Body of pancreas (tissue), 4 donors: ENCODE data around the gene ATRN.
"Not testable (repeated sequence)": the region's sequence is repeated elsewhere in the genome, so short reads cannot be mapped to it uniquely, and the experiment has no call there.

Source experiments
- CTCF ChIP-seq, 7 experiments: fragments of 450-650 bp in 4 of 7; fragments of 200-600 bp in 3 of 7; sonication (generic) in 3 of 7; IDR thresholded peaks; one replicate each; pipeline ENCODE4 v1.5.1; 2016 to 2019; ENCODE audit warnings: antibody characterized with exemption in 7 of 7
- POLR2A ChIP-seq, 3 donors: fragments of 450-650 bp; IDR thresholded peaks; one replicate each; pipeline ENCODE4 v1.6.1; 2016; ENCODE audit warnings: antibody characterized with exemption in 3 of 3, mild to moderate bottlenecking in 2 of 3

GRCh38 chr20:3537733-3538132 is 66.9 kb downstream of the ATRN start:
- not testable (repeated sequence) for TF ChIP-seq CTCF, POLR2A (IDR thresholded peaks at IDR 0.05)
